HL-60 (cell line): Measurements from ENCODE around the gene ANO9.

Source experiments
- GABPA ChIP-seq: IDR thresholded peaks from 2 replicates; pipeline ENCODE4 v1.6.1; 2012; ENCODE audit warnings: low read depth
- TF ChIP-seq, protein P1 (sequence below): IDR thresholded peaks from one replicate; pipeline ENCODE4 v1.5.1; 2011; ENCODE audit warnings: low read length, control low read depth, inconsistent platforms; ENCODE audit not compliant: insufficient read depth
- TF ChIP-seq, protein P2 (sequence below): IDR thresholded peaks from 2 replicates; pipeline ENCODE4 v1.6.1; 2012; ENCODE audit warnings: low read depth; ENCODE audit not compliant: insufficient replicate concordance

GRCh38 chr11:473962-474785 lies 32.4 kb upstream of the ANO9 start:
- TF ChIP-seq, protein P1, sequence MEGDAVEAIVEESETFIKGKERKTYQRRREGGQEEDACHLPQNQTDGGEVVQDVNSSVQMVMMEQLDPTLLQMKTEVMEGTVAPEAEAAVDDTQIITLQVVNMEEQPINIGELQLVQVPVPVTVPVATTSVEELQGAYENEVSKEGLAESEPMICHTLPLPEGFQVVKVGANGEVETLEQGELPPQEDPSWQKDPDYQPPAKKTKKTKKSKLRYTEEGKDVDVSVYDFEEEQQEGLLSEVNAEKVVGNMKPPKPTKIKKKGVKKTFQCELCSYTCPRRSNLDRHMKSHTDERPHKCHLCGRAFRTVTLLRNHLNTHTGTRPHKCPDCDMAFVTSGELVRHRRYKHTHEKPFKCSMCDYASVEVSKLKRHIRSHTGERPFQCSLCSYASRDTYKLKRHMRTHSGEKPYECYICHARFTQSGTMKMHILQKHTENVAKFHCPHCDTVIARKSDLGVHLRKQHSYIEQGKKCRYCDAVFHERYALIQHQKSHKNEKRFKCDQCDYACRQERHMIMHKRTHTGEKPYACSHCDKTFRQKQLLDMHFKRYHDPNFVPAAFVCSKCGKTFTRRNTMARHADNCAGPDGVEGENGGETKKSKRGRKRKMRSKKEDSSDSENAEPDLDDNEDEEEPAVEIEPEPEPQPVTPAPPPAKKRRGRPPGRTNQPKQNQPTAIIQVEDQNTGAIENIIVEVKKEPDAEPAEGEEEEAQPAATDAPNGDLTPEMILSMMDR, result no peak
- no peak for TF ChIP-seq GABPA
- TF ChIP-seq, protein P2, sequence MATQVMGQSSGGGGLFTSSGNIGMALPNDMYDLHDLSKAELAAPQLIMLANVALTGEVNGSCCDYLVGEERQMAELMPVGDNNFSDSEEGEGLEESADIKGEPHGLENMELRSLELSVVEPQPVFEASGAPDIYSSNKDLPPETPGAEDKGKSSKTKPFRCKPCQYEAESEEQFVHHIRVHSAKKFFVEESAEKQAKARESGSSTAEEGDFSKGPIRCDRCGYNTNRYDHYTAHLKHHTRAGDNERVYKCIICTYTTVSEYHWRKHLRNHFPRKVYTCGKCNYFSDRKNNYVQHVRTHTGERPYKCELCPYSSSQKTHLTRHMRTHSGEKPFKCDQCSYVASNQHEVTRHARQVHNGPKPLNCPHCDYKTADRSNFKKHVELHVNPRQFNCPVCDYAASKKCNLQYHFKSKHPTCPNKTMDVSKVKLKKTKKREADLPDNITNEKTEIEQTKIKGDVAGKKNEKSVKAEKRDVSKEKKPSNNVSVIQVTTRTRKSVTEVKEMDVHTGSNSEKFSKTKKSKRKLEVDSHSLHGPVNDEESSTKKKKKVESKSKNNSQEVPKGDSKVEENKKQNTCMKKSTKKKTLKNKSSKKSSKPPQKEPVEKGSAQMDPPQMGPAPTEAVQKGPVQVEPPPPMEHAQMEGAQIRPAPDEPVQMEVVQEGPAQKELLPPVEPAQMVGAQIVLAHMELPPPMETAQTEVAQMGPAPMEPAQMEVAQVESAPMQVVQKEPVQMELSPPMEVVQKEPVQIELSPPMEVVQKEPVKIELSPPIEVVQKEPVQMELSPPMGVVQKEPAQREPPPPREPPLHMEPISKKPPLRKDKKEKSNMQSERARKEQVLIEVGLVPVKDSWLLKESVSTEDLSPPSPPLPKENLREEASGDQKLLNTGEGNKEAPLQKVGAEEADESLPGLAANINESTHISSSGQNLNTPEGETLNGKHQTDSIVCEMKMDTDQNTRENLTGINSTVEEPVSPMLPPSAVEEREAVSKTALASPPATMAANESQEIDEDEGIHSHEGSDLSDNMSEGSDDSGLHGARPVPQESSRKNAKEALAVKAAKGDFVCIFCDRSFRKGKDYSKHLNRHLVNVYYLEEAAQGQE, result no peak
